ENCODE results near the gene TOR1AIP2. TPM values are rescaled to one million over a fixed set of nuclear protein-coding genes. Genes with fewer than 3 reads are reported as not detected.

Gene TOR1AIP2
- total and polyA plus RNA-seq, 2 donors (not counting 3 experiments of a cell fraction or from before 2014, with no cell fraction given): 18.6 to 101 TPM

- no peak for DNase-seq (ENCODE audit: low read depth, low spot score)
- Histone ChIP-seq H3K9ac (replicated peaks; ENCODE audit: extremely low read depth, insufficient read depth, low read length) (no peak overlapping the region), H3K27ac (ENCODE audit: insufficient read depth, low read depth, low read length) (no peak overlapping the region), H4K20me1 (replicated peaks; ENCODE audit: control insufficient read depth, extremely low read depth, insufficient read depth, low read length) (no peaks in the 10 kb centered on the region), H3K4me3 (replicated peaks in 1 of 3; ENCODE audit: insufficient read depth in 1 of 3, low read depth in 1 of 3, low read length in 3 of 3) (no peak overlapping the region), H3K79me2 (ENCODE audit: control insufficient read depth, insufficient read depth, low read length) (no peaks in the 10 kb centered on the region), H3K27me3 (ENCODE audit: control insufficient read depth in 2 of 2, insufficient read depth in 2 of 2, low read length in 2 of 2) (peaks cover 0 to 6% of the 10 kb centered on the region in 2 experiments), H3K9me1 (replicated peaks; ENCODE audit: control insufficient read depth, extremely low read depth, insufficient read depth, low read length) (no peaks in the 10 kb centered on the region), H3K4me2 (ENCODE audit: insufficient read depth, low read length) (no peak overlapping the region), H3K4me1 (ENCODE audit: control insufficient read depth, extremely low read depth, insufficient read depth, low read length) (peaks cover 3% of the 10 kb centered on the region), H3K36me3 (ENCODE audit: control insufficient read depth in 2 of 2, extremely low read depth in 1 of 2, insufficient read depth in 2 of 2, low read length in 2 of 2) (no peaks in the 10 kb centered on the region), H2AFZ (ENCODE audit: low read depth, low read length) (no peak overlapping the region), H3K9me3 (replicated peaks; ENCODE audit: control insufficient read depth, insufficient read depth, low read length) (no peaks in the 10 kb centered on the region)
- no peak for FAIRE-seq
- intact Hi-C loops (cut with micrococcal nuclease): no loop called here
- CTCF ChIA-PET: interaction anchor here (1.1 to 2.0 kb wide), 5 partner anchors 11 to 358 kb away, joined by 3 to 6 read pairs (median 4); no protein-coding TSS in a partner anchor
- dilution Hi-C loops (cut with MboI; ENCODE audit: extremely low pct_ligation_motif_present, low sequenced_read_pairs): no loop called here
- no TSS peak for BruUV-seq (replicated peaks)
- TF ChIP-seq FOS (IDR thresholded peaks at IDR 0.05; ENCODE audit: borderline replicate concordance, insufficient read depth, low read length): no peak
- TF ChIP-seq GATA2 (IDR thresholded peaks at IDR 0.05; ENCODE audit: insufficient read depth, insufficient read length, low read depth, low read length): no peak
- TF ChIP-seq MAX (IDR thresholded peaks at IDR 0.05; ENCODE audit: insufficient read depth, insufficient read length): no peak
- no peak for TF ChIP-seq POLR2A (IDR thresholded peaks at IDR 0.05; ENCODE audit: low read depth, low read length)
- no peak for TF ChIP-seq EZH2 (IDR thresholded peaks at IDR 0.05; ENCODE audit: borderline replicate concordance, low read depth, low read length, severe bottlenecking)
- TF ChIP-seq POLR2AphosphoS5 (IDR thresholded peaks at IDR 0.05; ENCODE audit: insufficient read depth, low read depth, low read length): no peak
- no peak for TF ChIP-seq CTCF (IDR thresholded peaks at IDR 0.05; ENCODE audit: extremely low read depth in 1 of 2, insufficient read depth in 1 of 2, low read depth in 1 of 2, low read length in 2 of 2)
- TF ChIP-seq JUN (IDR thresholded peaks at IDR 0.05; ENCODE audit: borderline replicate concordance, insufficient read depth, insufficient read length, low read depth): no peak
- POLR2A ChIA-PET: no interaction called here
Observed at GRCh38 chr1:179821524-179821923, 56.1 kb downstream of the TOR1AIP2 start.

All from endothelial cell of umbilical vein (primary cell).